Neural crest cell (in vitro differentiated cells): ENCODE measurements around the gene ASPG. TPM values are rescaled to one million over a fixed set of nuclear protein-coding genes. Genes with fewer than 3 reads are reported as not detected.

ENCODE experiments used
- DNase-seq: peaks from one replicate; pipeline ENCODE4 v3.0.0; 2021; ENCODE audit warnings: low read depth, mixed read lengths, low spot score
- H3K27ac Mint-ChIP-seq: one replicate; pipeline ENCODE4 v1.8.0; 2021; ENCODE audit warnings: mild to moderate bottlenecking, mixed read lengths; ENCODE audit not compliant: unreplicated experiment
- H3K27me3 Mint-ChIP-seq: 2 replicates; pipeline ENCODE4 v1.8.0; 2021; ENCODE audit warnings: low read depth, mild to moderate bottlenecking, mixed read lengths
- H3K36me3 Mint-ChIP-seq: 2 replicates; pipeline ENCODE4 v1.8.0; 2021; ENCODE audit warnings: low read depth, mild to moderate bottlenecking, mixed read lengths
- H3K4me1 Mint-ChIP-seq: 2 replicates; pipeline ENCODE4 v1.8.0; 2021; ENCODE audit warnings: mixed read lengths
- H3K4me3 Mint-ChIP-seq: one replicate; pipeline ENCODE4 v1.8.0; 2021; ENCODE audit warnings: mild to moderate bottlenecking, mixed read lengths
- H3K9me3 Mint-ChIP-seq: 2 replicates; pipeline ENCODE4 v1.8.0; 2021; ENCODE audit warnings: mixed read lengths
- total RNA-seq: library from RNA; stranded (reverse); gene quantifications from 2 replicates; pipeline ENCODE4 v1.2.1, GENCODE V29; 2021
- TF ChIP-seq, protein P1 (sequence below): fragments of 200-600 bp; sonication (generic); conservative IDR thresholded peaks from 2 replicates; pipeline ENCODE4 v1.5.0; 2021; ENCODE audit warnings: antibody characterized with exemption, mild to moderate bottlenecking

The ASPG gene
- total RNA-seq, 1 donor from 2014 or later = not detected

DNA sequence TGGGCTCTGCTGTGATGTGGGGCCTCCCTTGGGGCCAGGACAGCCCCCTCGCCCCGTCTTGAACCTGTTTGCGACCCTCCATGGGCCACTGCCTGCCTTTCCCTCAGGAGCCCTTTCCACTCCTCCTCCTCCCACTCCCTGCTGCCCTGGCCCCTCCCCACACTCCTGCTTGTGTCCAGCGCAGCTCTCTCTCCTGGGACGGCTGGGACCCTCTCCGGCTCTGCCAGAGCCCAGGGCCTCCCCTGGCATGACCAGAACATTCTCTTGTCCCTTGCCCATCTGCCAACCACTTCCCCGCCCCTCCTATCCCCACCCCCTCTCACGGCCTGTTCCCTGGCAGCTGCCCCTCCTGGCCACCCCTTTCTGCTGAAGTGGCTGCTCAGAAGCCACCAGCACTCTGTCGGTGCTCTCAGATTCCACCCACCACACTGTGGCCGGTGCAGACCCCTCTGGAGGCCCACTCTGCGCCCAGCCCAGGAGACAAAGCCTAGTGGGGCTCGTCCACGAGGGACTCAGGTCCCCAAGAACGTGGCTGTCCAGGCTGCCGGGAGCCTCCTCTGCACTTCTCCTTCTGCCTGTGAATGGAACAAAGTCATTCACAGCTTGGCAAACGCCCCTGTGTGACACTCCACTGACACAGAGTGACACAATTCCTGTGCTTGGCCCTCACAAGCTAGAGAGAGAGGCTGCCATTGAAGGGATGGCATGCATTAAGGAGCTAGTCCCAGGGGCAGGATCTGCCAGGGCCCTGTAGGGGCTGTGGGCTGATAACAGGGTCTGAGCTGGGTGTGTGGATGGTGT is 1.4 kb downstream of the ASPG start:
- no peak overlapping the region for H3K4me3 Mint-ChIP-seq
- H3K27ac Mint-ChIP-seq = peak overlapping the region; percentile 62
- TF ChIP-seq, protein P1, sequence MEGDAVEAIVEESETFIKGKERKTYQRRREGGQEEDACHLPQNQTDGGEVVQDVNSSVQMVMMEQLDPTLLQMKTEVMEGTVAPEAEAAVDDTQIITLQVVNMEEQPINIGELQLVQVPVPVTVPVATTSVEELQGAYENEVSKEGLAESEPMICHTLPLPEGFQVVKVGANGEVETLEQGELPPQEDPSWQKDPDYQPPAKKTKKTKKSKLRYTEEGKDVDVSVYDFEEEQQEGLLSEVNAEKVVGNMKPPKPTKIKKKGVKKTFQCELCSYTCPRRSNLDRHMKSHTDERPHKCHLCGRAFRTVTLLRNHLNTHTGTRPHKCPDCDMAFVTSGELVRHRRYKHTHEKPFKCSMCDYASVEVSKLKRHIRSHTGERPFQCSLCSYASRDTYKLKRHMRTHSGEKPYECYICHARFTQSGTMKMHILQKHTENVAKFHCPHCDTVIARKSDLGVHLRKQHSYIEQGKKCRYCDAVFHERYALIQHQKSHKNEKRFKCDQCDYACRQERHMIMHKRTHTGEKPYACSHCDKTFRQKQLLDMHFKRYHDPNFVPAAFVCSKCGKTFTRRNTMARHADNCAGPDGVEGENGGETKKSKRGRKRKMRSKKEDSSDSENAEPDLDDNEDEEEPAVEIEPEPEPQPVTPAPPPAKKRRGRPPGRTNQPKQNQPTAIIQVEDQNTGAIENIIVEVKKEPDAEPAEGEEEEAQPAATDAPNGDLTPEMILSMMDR = no peak
- H3K4me1 Mint-ChIP-seq = no peaks in the 10 kb centered on the region
- peaks cover 11% of the 10 kb centered on the region for H3K27me3 Mint-ChIP-seq
- H3K36me3 Mint-ChIP-seq = no peaks in the 10 kb centered on the region
- DNase-seq = no peak
- no peaks in the 10 kb centered on the region for H3K9me3 Mint-ChIP-seq

DNA sequence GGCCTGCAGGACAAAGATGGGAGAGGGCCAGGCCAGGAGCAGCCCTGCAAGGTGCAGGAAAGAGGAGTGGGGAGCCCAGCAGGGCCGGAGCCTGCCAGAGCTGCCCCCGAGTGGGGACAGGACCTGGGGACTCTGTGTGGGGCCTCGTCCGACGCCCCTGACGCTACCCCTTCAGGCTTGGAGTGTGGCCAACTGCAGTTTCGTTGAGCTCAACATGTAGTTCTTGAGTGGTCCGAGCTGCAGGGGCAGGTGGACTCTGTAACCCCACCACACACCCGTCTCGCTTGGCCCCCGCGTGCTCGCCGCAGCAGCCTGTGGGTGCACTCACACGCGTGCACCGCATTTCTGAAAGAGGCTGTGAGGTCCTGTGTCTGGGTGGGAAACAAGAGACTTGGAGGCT is 2.0 kb downstream of the ASPG start:
- Mint-ChIP-seq H3K4me3 (no peak overlapping the region), H3K27ac (no peak overlapping the region), H3K4me1 (no peaks in the 10 kb centered on the region), H3K9me3 (no peaks in the 10 kb centered on the region), H3K27me3 (peaks cover 11% of the 10 kb centered on the region), H3K36me3 (no peaks in the 10 kb centered on the region)
- no peak for DNase-seq
- TF ChIP-seq, protein P1 = no peak

DNA sequence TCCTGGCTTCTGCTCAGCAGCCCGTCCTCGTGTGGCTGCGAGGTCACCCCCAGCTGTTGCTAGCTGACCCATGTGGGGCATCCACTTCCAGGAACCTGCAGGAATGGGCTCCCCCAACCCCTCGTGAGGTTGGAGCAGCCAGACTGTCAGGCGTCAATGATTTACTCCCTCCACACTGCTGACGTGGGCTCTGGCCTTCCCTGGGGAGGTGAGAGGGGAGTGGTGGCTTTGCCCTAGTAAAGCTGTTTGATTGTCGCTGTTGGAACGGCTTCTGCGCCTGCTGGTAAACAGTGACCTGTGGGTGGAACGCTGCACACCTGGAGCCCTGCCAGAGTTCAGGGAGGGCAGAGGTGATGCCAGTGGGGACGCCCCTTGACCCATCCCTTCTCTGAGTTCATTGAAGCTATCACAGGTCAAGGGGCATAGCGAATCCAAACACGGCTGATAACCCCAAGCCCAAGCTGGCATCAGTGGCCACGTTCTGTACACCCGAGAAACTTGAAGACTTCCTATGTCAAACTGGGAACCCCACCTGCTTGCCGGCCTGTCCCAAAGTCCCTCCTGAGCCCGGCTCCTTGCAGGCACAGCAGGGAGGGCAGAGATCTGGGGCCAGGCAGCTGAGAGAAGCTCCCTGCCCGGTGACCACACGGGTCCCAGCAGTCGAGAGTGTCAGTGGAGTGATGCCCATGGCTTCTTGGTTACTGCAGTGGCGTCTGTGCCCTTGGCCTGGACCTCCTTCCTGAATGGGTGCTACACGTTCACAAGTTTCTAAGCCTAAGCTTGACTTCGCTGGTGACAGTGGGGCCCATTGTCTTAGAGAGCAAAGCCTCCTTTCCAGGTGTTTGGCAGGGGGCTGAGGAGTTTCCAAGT is 2.7 kb downstream of the ASPG start:
- no peaks in the 10 kb centered on the region for H3K9me3 Mint-ChIP-seq
- H3K36me3 Mint-ChIP-seq = no peaks in the 10 kb centered on the region
- DNase-seq = no peak
- TF ChIP-seq, protein P1 = no peak
- no peak overlapping the region for H3K4me3 Mint-ChIP-seq
- H3K4me1 Mint-ChIP-seq = no peaks in the 10 kb centered on the region
- H3K27ac Mint-ChIP-seq = no peak overlapping the region
- peaks cover 10% of the 10 kb centered on the region for H3K27me3 Mint-ChIP-seq

DNA sequence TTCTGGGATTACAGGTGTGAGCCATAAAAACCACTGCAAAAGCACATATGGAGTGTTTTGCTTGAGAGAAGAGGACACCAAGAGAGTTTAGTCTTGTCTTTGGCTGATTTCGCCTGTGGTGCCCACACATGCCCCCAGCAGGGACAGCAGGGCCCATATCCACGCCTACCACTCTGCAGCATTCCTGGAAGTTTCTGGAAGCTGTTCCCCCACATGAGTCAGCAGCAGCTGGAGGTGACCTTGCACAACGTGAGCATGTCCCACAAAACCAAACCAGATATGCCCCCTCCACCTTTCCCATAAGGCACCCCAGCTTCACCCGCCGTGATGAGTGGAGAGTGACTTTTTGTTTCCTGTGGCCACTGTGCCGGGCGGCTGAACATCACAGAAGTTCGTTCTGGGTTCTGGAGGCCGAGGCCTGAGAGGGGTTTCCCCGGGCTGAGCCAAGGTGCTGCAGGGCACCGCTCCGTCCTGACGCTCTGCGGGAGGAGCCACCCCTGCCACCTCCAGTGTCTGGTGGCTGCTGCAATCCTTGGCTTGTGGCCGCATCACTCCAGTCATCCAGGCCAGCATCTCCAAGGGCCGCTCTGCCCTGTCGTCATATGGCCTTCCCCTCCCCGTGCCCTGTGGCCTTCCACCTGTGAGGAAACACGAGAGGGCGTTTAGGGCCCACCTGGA is 4.7 kb downstream of the ASPG start:
- Mint-ChIP-seq H3K27ac (no peak overlapping the region), H3K27me3 (no peaks in the 10 kb centered on the region), H3K9me3 (no peaks in the 10 kb centered on the region), H3K36me3 (no peaks in the 10 kb centered on the region), H3K4me1 (peaks cover 3% of the 10 kb centered on the region), H3K4me3 (no peak overlapping the region)
- TF ChIP-seq, protein P1 = no peak
- DNase-seq = no peak
